B cell (primary cell): ENCODE measurements around the gene PNPLA5. TPM values are rescaled to one million over a fixed set of nuclear protein-coding genes. Genes with fewer than 3 reads are reported as not detected.

Experiments used
- ATAC-seq: fragments of 200-7000 bp; cut with Tn5 transposase; one replicate; pipeline ENCODE4 v1.10.0; 2021; ENCODE audit warnings: low read depth, mild to moderate bottlenecking, moderate number of reproducible peaks, moderate library complexity
- CTCF ChIA-PET: fragments of 350-600 bp; sonication (Branson Sonifier 250); formaldehyde crosslinking; loops from one replicate; lab custom pipeline; 2021; ENCODE audit warnings: antibody characterized with exemption, inconsistent platforms; lab: Charles Lee
- POLR2A ChIA-PET: fragments of 350-600 bp; sonication (Branson Sonifier 250); formaldehyde crosslinking; loops from one replicate; lab custom pipeline; 2021; ENCODE audit warnings: antibody characterized with exemption; lab: Charles Lee
- DNase-seq: peaks from one replicate; pipeline ENCODE4 v3.0.0; 2013
- H2AFZ ChIP-seq: 2 replicates; pipeline ENCODE4 v1.6.1; 2012; ENCODE audit warnings: mild to moderate bottlenecking, low read depth, low read length; ENCODE audit not compliant: insufficient read depth, poor library complexity, severe bottlenecking
- H3K27ac ChIP-seq, 2 donors: 1 replicate in 1 of 2; 2 replicates in 1 of 2; pipeline ENCODE4 v1.5.1; 2012 to 2013; ENCODE audit warnings: low read length in 2 of 2, mild to moderate bottlenecking in 2 of 2, moderate library complexity in 1 of 2
- H3K27me3 ChIP-seq, 4 experiments: fragments of 200-600 bp in 1 of 4; sonication (generic) in 1 of 4; replicated peaks in 1 of 4; 1 replicate in 2 of 4; 2 replicates in 2 of 4; pipeline versions ENCODE4 v1.6.1 to v1.7.0; 2013 to 2016; ENCODE audit warnings: low read length in 3 of 4, mild to moderate bottlenecking in 2 of 4, mixed read lengths in 1 of 4, moderate library complexity in 1 of 4; ENCODE audit not compliant: insufficient read depth in 4 of 4, control insufficient read depth in 3 of 4; ENCODE audit errors: control extremely low read depth in 1 of 4
- H3K36me3 ChIP-seq, 2 experiments: replicated peaks in 1 of 2; 1 replicate in 1 of 2; 2 replicates in 1 of 2; pipeline versions ENCODE4 v1.6.1 to v1.7.1; 2013; ENCODE audit warnings: low read length in 1 of 2; ENCODE audit not compliant: insufficient read depth in 2 of 2, control insufficient read depth in 1 of 2; ENCODE audit errors: control extremely low read depth in 1 of 2, extremely low read depth in 1 of 2
- H3K4me1 ChIP-seq, 2 donors: fragments of 200-600 bp in 1 of 2; sonication (generic) in 1 of 2; 1 replicate in 1 of 2; 2 replicates in 1 of 2; pipeline versions ENCODE4 v1.5.1 to v1.6.1; 2013 to 2017; ENCODE audit warnings: low read length in 2 of 2; ENCODE audit not compliant: control insufficient read depth in 2 of 2, insufficient read depth in 2 of 2
- H3K4me2 ChIP-seq: replicated peaks from 2 replicates; pipeline ENCODE3; 2012; ENCODE audit warnings: mild to moderate bottlenecking, low read depth, low read length; ENCODE audit not compliant: poor library complexity, severe bottlenecking
- H3K4me3 ChIP-seq, 5 experiments: fragments of 200-600 bp in 1 of 5; sonication (generic) in 1 of 5; 1 replicate in 3 of 5; 2 replicates in 2 of 5; pipeline versions ENCODE4 v1.5.1 to v1.7.0; 2011 to 2016; ENCODE audit warnings: low read length in 4 of 5, mild to moderate bottlenecking in 4 of 5, low read depth in 2 of 5, control low read depth in 1 of 5, moderate library complexity in 1 of 5; ENCODE audit not compliant: insufficient read depth in 1 of 5; ENCODE audit errors: control extremely low read depth in 1 of 5, extremely low read depth in 1 of 5
- H3K79me2 ChIP-seq: fragments of 200-600 bp; sonication (generic); one replicate; pipeline ENCODE4 v1.6.0; 2016; ENCODE audit warnings: low read length; ENCODE audit not compliant: control insufficient read depth, insufficient read depth
- H3K9ac ChIP-seq: fragments of 200-600 bp; sonication (generic); 2 replicates; pipeline ENCODE4 v1.6.1; 2017; ENCODE audit warnings: mild to moderate bottlenecking, low read length, moderate library complexity
- H3K9me3 ChIP-seq, 3 donors: one replicate each; pipeline versions ENCODE4 v1.6.1 to v1.7.1; 2013; ENCODE audit warnings: low read length in 2 of 3; ENCODE audit not compliant: control insufficient read depth in 2 of 3, insufficient read depth in 1 of 3; ENCODE audit errors: control extremely low read depth in 1 of 3
- H4K20me1 ChIP-seq: 2 replicates; pipeline ENCODE4 v1.6.0; 2012; ENCODE audit warnings: mild to moderate bottlenecking, low read length; ENCODE audit not compliant: insufficient read depth, control insufficient read depth, poor library complexity, severe bottlenecking
- H3K27ac Mint-ChIP-seq: one replicate; pipeline ENCODE4 v1.8.0; 2021; ENCODE audit warnings: mixed read lengths
- H3K27me3 Mint-ChIP-seq: one replicate; pipeline ENCODE4 v1.8.0; 2021; ENCODE audit warnings: mixed read lengths
- H3K4me1 Mint-ChIP-seq: one replicate; pipeline ENCODE4 v1.8.0; 2021; ENCODE audit warnings: mixed read lengths
- H3K4me3 Mint-ChIP-seq: one replicate; pipeline ENCODE4 v1.8.0; 2021; ENCODE audit warnings: mixed read lengths
- H3K9me3 Mint-ChIP-seq: one replicate; pipeline ENCODE4 v1.8.0; 2022; ENCODE audit warnings: mixed read lengths; ENCODE audit not compliant: insufficient read depth
- CTCF ChIP-seq: fragments of 200-600 bp; IDR thresholded peaks from one replicate; pipeline ENCODE4 v1.8.0; 2022; ENCODE audit warnings: antibody characterized with exemption, mild to moderate bottlenecking
- EZH2 ChIP-seq: IDR thresholded peaks from 2 replicates; pipeline ENCODE4 v1.6.1; 2012; ENCODE audit warnings: borderline replicate concordance, low read depth, mild to moderate bottlenecking, moderate library complexity, low read length; ENCODE audit not compliant: insufficient read depth, poor library complexity, severe bottlenecking
- WGBS: methylation state at CpG from one replicate; pipeline ENCODE4 v1.1.5; 2013; ENCODE audit warnings: missing lambda C conversion rate; ENCODE audit not compliant: insufficient coverage; 5-methylcytosine and 5-hydroxymethylcytosine counted together
- intact Hi-C: fragments of 100-400 bp; cut with micrococcal nuclease; formaldehyde crosslinking; loops from one replicate; pipeline ENCODE4 v1.10.0; 2022
- polyA plus RNA-seq: library from polyadenylated mRNA; depleted of rRNA; stranded (reverse); fragments of >200 nt; gene quantifications from 2 replicates; pipeline ENCODE4 v1.2.3, GENCODE V29; 2012
- total RNA-seq, 2 donors: library from RNA; stranded (reverse); fragments of 120-200 nt in 1 of 2; gene quantifications; 1 replicate in 1 of 2; 2 replicates in 1 of 2; pipeline versions ENCODE4 v1.2.3 to v1.2.4, GENCODE V29; 2013 to 2022

Gene PNPLA5
- total and polyA plus RNA-seq, 2 donors (not counting 1 experiment from before 2014, with no cell fraction given), result not detected

DNA sequence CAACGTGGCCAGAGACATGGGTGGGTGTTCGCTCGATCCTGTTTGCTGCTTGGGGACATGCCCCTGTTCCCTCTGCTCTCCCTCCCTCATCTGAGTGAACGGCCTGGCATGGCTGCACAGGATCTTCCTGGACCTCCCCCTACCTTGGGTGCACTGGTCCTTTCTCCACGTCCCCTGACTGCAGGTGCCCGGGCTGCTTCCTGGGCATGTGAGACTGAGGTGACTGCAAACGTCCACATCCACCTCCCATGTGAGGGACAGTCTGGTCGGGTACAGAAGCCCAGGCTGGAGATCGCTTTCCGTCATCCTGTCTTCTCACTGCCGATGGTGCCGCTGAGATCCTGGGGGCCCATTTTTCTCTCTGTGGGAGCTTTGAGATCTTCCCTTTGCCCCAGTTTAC lies 41.3 kb downstream of the PNPLA5 start:
- Histone ChIP-seq H3K9ac (no peak overlapping the region), H3K27me3 (peaks cover 0 to 9% (median 0%) of the 10 kb centered on the region in 4 experiments), H3K4me2 (no peak overlapping the region), H3K9me3 (peaks cover 0 to 10% (median 0%) of the 10 kb centered on the region in 3 donors), H3K4me1 (no peaks in the 10 kb centered on the region), H3K79me2 (no peaks in the 10 kb centered on the region), H2AFZ (no peak overlapping the region), H3K4me3 (no peak overlapping the region), H3K27ac (no peak overlapping the region), H4K20me1 (no peaks in the 10 kb centered on the region), H3K36me3 (no peaks in the 10 kb centered on the region)
- CTCF ChIA-PET, result no interaction called here
- DNase-seq (no peak), ATAC-seq (no peak)
- no peaks in the 10 kb centered on the region for H3K4me1 Mint-ChIP-seq
- H3K4me3 Mint-ChIP-seq, result no peak overlapping the region
- intact Hi-C loops, result no loop called here
- WGBS, result 66% methylated on average over 7 of the region's 12 CpGs
- H3K27me3 Mint-ChIP-seq, result peaks cover 28% of the 10 kb centered on the region
- POLR2A ChIA-PET, result no interaction called here
- no peaks in the 10 kb centered on the region for H3K9me3 Mint-ChIP-seq
- no peak overlapping the region for H3K27ac Mint-ChIP-seq
- TF ChIP-seq CTCF, result no peak
- no peak for TF ChIP-seq EZH2

GRCh38 chr22:43849731-43850130 lies 42.1 kb downstream of the PNPLA5 start:
- H3K27ac Mint-ChIP-seq, result no peak overlapping the region
- H3K27ac ChIP-seq, result no peak overlapping the region
- no peak overlapping the region for H3K4me3 Mint-ChIP-seq
- H4K20me1 ChIP-seq, result no peaks in the 10 kb centered on the region
- ChIA-PET CTCF (no interaction called here), POLR2A (no interaction called here)
- H3K27me3 ChIP-seq, result peaks cover 0 to 9% (median 0%) of the 10 kb centered on the region in 4 experiments
- no peaks in the 10 kb centered on the region for H3K4me1 Mint-ChIP-seq
- ATAC-seq, result no peak
- WGBS, result 92% methylated on average over 13 of the region's 13 CpGs
- no peak for DNase-seq
- no peak for TF ChIP-seq CTCF
- no peak for TF ChIP-seq EZH2
- H3K79me2 ChIP-seq, result no peaks in the 10 kb centered on the region
- H3K9me3 ChIP-seq, result peaks cover 0 to 3% (median 0%) of the 10 kb centered on the region in 3 donors
- H3K9ac ChIP-seq, result no peak overlapping the region
- H3K4me1 ChIP-seq, result no peaks in the 10 kb centered on the region
- no peak overlapping the region for H2AFZ ChIP-seq
- no peak overlapping the region for H3K4me3 ChIP-seq
- H3K9me3 Mint-ChIP-seq, result no peaks in the 10 kb centered on the region
- no peak overlapping the region for H3K4me2 ChIP-seq
- peaks cover 26% of the 10 kb centered on the region for H3K27me3 Mint-ChIP-seq
- H3K36me3 ChIP-seq, result no peaks in the 10 kb centered on the region
- intact Hi-C loops, result no loop called here
